HEK293T (cell line): Measurements from ENCODE around the gene GRAMD1B.

Experiments used
- BHLHE40 ChIP-seq: fragments of 450-650 bp; IDR thresholded peaks from 2 replicates; pipeline ENCODE4 v1.6.1; 2016; ENCODE audit warnings: mild to moderate bottlenecking, moderate library complexity, borderline replicate concordance
- ELF4 ChIP-seq: fragments of 450-650 bp; IDR thresholded peaks from 2 replicates; pipeline ENCODE4 v1.6.1; 2017; ENCODE audit warnings: antibody characterized with exemption
- FOXK2 ChIP-seq: fragments of 450-650 bp; IDR thresholded peaks from 2 replicates; pipeline ENCODE4 v1.6.1; 2016; ENCODE audit warnings: mild to moderate bottlenecking
- FOXM1 ChIP-seq: fragments of 450-650 bp; IDR thresholded peaks from 2 replicates; pipeline ENCODE4 v1.6.1; 2017; ENCODE audit warnings: mild to moderate bottlenecking, borderline replicate concordance
- HDGF ChIP-seq: fragments of 450-650 bp; IDR thresholded peaks from 2 replicates; pipeline ENCODE4 v1.6.1; 2017; ENCODE audit warnings: antibody characterized with exemption, borderline replicate concordance
- SP1 ChIP-seq: fragments of 450-650 bp; IDR thresholded peaks from 2 replicates; pipeline ENCODE4 v1.6.1; 2017
- TARDBP ChIP-seq: fragments of 450-650 bp; IDR thresholded peaks from 2 replicates; pipeline ENCODE4 v1.6.1; 2016

DNA sequence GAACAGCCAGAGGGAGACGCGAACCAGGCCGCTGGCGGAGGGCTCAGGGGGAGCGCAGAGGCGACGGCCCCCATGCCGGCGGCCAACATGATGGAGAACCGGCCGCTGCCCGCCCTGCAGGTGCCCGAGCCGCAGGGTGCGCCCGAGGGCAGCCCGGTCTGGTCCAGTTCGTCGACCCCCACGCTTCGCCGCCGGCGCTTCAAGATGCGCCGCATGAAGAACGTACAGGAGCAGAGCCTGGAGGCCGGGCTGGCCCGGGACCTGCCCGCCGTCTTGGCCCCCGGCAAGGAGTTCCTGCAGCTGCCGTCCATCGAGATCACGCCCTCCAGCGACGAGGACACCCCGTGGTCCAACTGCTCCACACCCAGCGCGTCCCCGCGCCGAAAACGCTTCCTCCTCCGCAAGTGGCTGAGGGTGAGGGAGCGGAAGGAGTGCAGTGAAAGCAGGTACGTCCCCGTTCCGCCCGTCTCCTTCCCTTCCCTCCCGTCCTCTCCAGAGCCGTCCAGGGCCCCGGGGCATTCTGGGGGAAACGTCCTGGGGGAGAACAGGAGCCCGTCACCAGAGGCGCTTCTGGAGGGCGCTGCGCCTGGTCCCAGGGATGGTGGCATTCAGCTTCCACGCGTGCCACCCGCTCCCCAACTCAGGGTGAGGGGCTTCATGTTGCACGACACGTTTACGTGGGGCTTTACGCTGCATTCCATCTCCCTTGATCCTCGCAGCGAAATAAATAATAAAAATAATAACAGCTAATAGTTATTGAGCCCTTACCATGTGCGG is 840 bp downstream of the GRAMD1B start:
- no peak for TF ChIP-seq HDGF
- no peak for TF ChIP-seq SP1
- no peak for TF ChIP-seq ELF4
- no peak for TF ChIP-seq TARDBP
- no peak for TF ChIP-seq BHLHE40
- TF ChIP-seq FOXK2: no peak
- TF ChIP-seq FOXM1: no peak
